Measurements from ENCODE around the gene OSBP. TPM values are rescaled to one million over a fixed set of nuclear protein-coding genes. Genes with fewer than 3 reads are reported as not detected.
A peak's percentile ranks its signal among the peaks of the same experiment; 100 is the strongest.

The OSBP gene
- total and polyA plus RNA-seq, 4 donors = 16.5 to 92.5 (median 36.5) TPM

DNA sequence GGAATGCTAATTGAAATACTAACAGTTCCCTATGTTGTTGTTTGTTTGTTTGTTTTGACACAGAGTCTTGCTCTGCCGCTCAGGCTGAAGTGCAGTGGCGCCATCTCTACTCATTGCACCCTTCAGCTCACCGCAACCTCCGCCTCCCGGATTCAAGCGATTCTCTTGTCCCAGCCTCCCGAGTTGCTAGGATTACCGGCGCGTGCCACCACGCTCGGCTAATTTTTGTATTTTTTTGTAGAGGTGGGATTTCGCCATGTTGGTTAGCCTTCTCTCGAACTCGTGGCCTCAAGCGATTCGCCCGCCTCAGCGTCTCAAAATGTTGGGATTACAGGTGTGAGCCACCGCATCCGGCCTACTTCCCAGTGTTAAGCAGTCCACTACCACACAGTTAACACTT lies 62.3 kb downstream of the OSBP start (continued):
- TF ChIP-seq FOXA2 (IDR thresholded peaks at IDR 0.05) (no peak), NR2F2 (IDR thresholded peaks at IDR 0.05) (no peak), SP1 (IDR thresholded peaks at IDR 0.05) (no peak), FOXA1 (IDR thresholded peaks at IDR 0.05) (no peak), EGR1 (IDR thresholded peaks at IDR 0.05; ENCODE audit: low read depth in 2 of 2) (no peak), RXRA (IDR thresholded peaks at IDR 0.05) (no peak)
- TF ChIP-seq, protein P1, sequence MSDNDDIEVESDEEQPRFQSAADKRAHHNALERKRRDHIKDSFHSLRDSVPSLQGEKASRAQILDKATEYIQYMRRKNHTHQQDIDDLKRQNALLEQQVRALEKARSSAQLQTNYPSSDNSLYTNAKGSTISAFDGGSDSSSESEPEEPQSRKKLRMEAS (IDR thresholded peaks at IDR 0.05) = no peak
- TF ChIP-seq, protein P2, sequence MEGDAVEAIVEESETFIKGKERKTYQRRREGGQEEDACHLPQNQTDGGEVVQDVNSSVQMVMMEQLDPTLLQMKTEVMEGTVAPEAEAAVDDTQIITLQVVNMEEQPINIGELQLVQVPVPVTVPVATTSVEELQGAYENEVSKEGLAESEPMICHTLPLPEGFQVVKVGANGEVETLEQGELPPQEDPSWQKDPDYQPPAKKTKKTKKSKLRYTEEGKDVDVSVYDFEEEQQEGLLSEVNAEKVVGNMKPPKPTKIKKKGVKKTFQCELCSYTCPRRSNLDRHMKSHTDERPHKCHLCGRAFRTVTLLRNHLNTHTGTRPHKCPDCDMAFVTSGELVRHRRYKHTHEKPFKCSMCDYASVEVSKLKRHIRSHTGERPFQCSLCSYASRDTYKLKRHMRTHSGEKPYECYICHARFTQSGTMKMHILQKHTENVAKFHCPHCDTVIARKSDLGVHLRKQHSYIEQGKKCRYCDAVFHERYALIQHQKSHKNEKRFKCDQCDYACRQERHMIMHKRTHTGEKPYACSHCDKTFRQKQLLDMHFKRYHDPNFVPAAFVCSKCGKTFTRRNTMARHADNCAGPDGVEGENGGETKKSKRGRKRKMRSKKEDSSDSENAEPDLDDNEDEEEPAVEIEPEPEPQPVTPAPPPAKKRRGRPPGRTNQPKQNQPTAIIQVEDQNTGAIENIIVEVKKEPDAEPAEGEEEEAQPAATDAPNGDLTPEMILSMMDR (IDR thresholded peaks at IDR 0.05; ENCODE audit: low read depth, low read length, missing input control) = no peak

DNA sequence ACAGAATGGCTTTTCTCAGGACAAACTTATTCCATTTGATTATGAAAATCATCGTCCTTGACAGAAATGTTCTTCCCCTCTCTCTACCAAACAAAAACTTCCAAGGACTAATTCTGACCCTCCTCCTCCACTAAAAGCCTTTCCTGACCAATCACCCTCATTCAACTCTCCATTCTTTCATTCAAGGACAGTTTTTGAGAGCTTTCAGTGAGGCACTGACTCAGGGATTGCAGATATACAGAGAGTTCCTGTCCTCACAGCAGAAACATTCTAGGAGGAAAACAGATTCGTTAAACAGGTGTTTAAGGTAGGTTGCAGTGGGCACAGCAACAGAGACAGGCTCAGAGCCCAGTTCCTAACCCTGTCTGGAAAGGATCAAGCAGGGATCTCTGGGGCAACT lies 62.7 kb downstream of the OSBP start:
- Histone ChIP-seq H3K4me3 (ENCODE audit: low read depth in 1 of 3, low read length in 3 of 3) (no peak overlapping the region), H3K36me3 (ENCODE audit: control insufficient read depth in 4 of 4, insufficient read depth in 3 of 4, low read depth in 1 of 4, low read length in 3 of 4) (no peaks in the 10 kb centered on the region), H3K4me1 (ENCODE audit: control insufficient read depth in 4 of 4, insufficient read depth in 4 of 4, low read length in 3 of 4) (peaks cover 2 to 21% (median 10%) of the 10 kb centered on the region in 4 donors), H3K27me3 (ENCODE audit: control insufficient read depth in 4 of 4, insufficient read depth in 4 of 4, low read length in 3 of 4) (no peaks in the 10 kb centered on the region), H3K9ac (ENCODE audit: low read depth in 1 of 2, low read length in 2 of 2) (no peak overlapping the region), H3K27ac (ENCODE audit: low read depth in 1 of 2, low read length in 2 of 2) (no peak overlapping the region), H3K9me3 (ENCODE audit: control insufficient read depth in 4 of 4, low read length in 3 of 4) (no peaks in the 10 kb centered on the region)
- no peak for TF ChIP-seq FOXA2 (IDR thresholded peaks at IDR 0.05)
- TF ChIP-seq, protein P3, sequence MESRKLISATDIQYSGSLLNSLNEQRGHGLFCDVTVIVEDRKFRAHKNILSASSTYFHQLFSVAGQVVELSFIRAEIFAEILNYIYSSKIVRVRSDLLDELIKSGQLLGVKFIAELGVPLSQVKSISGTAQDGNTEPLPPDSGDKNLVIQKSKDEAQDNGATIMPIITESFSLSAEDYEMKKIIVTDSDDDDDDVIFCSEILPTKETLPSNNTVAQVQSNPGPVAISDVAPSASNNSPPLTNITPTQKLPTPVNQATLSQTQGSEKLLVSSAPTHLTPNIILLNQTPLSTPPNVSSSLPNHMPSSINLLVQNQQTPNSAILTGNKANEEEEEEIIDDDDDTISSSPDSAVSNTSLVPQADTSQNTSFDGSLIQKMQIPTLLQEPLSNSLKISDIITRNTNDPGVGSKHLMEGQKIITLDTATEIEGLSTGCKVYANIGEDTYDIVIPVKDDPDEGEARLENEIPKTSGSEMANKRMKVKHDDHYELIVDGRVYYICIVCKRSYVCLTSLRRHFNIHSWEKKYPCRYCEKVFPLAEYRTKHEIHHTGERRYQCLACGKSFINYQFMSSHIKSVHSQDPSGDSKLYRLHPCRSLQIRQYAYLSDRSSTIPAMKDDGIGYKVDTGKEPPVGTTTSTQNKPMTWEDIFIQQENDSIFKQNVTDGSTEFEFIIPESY (IDR thresholded peaks at IDR 0.05) = no peak
- no peak for DNase-seq (ENCODE audit: low spot score)
- WGBS = 70% methylated on average over 2 of the region's 2 CpGs

DNA sequence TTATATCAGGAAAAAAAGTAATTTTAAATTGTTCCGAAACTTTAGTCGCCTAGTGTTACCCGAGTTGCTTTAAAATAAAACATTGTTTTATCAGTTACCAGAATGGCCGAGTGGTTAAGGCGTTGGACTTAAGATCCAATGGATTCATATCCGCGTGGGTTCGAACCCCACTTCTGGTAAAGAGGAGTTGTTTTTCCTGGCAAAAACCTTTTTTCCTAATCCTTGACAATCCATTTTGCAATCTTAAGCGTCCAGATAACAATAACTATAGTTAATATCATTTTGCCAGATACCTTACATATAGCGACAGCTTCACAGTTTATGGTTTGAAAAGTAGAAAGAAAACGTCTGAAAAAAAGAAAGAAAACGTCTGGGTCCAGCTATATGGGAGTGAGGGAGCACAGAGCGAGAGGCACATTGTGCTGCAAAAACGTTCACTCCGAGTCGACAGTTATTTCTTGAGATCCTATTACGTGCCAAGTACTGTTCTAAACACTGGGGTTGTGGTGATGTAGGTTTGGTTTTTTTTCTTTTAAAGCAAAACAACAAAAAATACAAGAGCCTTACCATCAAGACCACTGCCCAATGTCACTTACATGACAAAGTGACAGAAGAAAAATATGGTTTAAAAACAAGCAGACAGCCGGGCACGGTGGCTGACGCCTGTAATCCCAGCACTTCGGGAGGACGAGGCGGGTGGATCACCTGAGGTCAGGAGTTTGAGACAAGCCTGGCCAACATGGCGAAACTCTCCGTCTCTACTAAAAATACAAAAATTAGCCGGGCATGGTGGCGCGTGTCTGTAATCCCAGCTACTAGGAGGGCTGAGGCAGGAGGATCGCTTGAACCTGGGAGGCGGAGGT lies 63.7 kb downstream of the OSBP start:
- peak overlapping the region; percentile 56 to 62 (median 56) for H3K4me3 ChIP-seq (ENCODE audit: low read depth in 1 of 3, low read length in 3 of 3)
- H3K36me3 ChIP-seq (ENCODE audit: control insufficient read depth in 4 of 4, insufficient read depth in 3 of 4, low read depth in 1 of 4, low read length in 3 of 4) = no peaks in the 10 kb centered on the region
- WGBS = 31% methylated on average over 30 of the region's 30 CpGs
- H3K9me3 ChIP-seq (ENCODE audit: control insufficient read depth in 4 of 4, low read length in 3 of 4) = no peaks in the 10 kb centered on the region
- peaks cover 2 to 21% (median 9%) of the 10 kb centered on the region in 4 donors for H3K4me1 ChIP-seq (ENCODE audit: control insufficient read depth in 4 of 4, insufficient read depth in 4 of 4, low read length in 3 of 4)
- H3K27ac ChIP-seq (ENCODE audit: low read depth in 1 of 2, low read length in 2 of 2) = peak overlapping the region in 1 of 2 donors; percentile 73
- TF ChIP-seq RAD21 (IDR thresholded peaks at IDR 0.05) (no peak), GABPA (IDR thresholded peaks at IDR 0.05 in 1 of 2, conservative IDR thresholded peaks at IDR 0.05 in 1 of 2) (no peak), TAF1 (conservative IDR thresholded peaks at IDR 0.05) (no peak), FOXA2 (IDR thresholded peaks at IDR 0.05) (no peak), YY1 (IDR thresholded peaks at IDR 0.05) (no peak), SP1 (IDR thresholded peaks at IDR 0.05) (no peak)
- TF ChIP-seq, protein P4, sequence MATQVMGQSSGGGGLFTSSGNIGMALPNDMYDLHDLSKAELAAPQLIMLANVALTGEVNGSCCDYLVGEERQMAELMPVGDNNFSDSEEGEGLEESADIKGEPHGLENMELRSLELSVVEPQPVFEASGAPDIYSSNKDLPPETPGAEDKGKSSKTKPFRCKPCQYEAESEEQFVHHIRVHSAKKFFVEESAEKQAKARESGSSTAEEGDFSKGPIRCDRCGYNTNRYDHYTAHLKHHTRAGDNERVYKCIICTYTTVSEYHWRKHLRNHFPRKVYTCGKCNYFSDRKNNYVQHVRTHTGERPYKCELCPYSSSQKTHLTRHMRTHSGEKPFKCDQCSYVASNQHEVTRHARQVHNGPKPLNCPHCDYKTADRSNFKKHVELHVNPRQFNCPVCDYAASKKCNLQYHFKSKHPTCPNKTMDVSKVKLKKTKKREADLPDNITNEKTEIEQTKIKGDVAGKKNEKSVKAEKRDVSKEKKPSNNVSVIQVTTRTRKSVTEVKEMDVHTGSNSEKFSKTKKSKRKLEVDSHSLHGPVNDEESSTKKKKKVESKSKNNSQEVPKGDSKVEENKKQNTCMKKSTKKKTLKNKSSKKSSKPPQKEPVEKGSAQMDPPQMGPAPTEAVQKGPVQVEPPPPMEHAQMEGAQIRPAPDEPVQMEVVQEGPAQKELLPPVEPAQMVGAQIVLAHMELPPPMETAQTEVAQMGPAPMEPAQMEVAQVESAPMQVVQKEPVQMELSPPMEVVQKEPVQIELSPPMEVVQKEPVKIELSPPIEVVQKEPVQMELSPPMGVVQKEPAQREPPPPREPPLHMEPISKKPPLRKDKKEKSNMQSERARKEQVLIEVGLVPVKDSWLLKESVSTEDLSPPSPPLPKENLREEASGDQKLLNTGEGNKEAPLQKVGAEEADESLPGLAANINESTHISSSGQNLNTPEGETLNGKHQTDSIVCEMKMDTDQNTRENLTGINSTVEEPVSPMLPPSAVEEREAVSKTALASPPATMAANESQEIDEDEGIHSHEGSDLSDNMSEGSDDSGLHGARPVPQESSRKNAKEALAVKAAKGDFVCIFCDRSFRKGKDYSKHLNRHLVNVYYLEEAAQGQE (IDR thresholded peaks at IDR 0.05) = peak; percentile 7
- TF ChIP-seq, protein P5, sequence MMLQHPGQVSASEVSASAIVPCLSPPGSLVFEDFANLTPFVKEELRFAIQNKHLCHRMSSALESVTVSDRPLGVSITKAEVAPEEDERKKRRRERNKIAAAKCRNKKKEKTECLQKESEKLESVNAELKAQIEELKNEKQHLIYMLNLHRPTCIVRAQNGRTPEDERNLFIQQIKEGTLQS (IDR thresholded peaks at IDR 0.05) = peak; percentile 99
- DNase-seq (ENCODE audit: low spot score) = no peak
- no peaks in the 10 kb centered on the region for H3K27me3 ChIP-seq (ENCODE audit: control insufficient read depth in 4 of 4, insufficient read depth in 4 of 4, low read length in 3 of 4)
- peak overlapping the region in 1 of 2 donors; percentile 66 for H3K9ac ChIP-seq (ENCODE audit: low read depth in 1 of 2, low read length in 2 of 2)
